OCI-LY7 (cell line): Measurements from ENCODE around the gene QRFP. TPM values are rescaled to one million over a fixed set of nuclear protein-coding genes. Genes with fewer than 3 reads are reported as not detected.

ENCODE experiments used
- BruUV-seq: library from RNA; stranded (reverse); fragments of 400-500 nt; replicated peaks from 2 replicates; lab custom pipeline; 2021; lab: Mats Ljungman, UMichigan
- CTCF ChIA-PET: fragments of 300-600 bp; sonication (Branson Sonifier 250); formaldehyde crosslinking; loops from one replicate; lab custom pipeline; 2022; ENCODE audit warnings: antibody characterized with exemption; ENCODE audit not compliant: unreplicated experiment; lab: Charles Lee
- POLR2A ChIA-PET: fragments of 300-600 bp; sonication (Branson Sonifier 250); formaldehyde crosslinking; loops from one replicate; lab custom pipeline; 2022; ENCODE audit warnings: antibody characterized with exemption; lab: Charles Lee
- DNase-seq: peaks from one replicate; pipeline ENCODE4 v3.0.0-alpha.2; 2015; ENCODE audit warnings: low spot score
- H2AFZ ChIP-seq: fragments of 200-600 bp; sonication (generic), shearing (Covaris generic); 2 replicates; pipeline ENCODE4 v1.6.1; 2014; ENCODE audit warnings: mild to moderate bottlenecking, antibody characterized with exemption, low read length, moderate library complexity
- H3K27ac ChIP-seq: fragments of 200-600 bp; sonication (generic); 2 replicates; pipeline ENCODE4 v1.5.1; 2014; ENCODE audit warnings: mixed run types, low read depth, mild to moderate bottlenecking, moderate library complexity, low read length, inconsistent platforms; ENCODE audit not compliant: poor library complexity, severe bottlenecking
- H3K36me3 ChIP-seq: fragments of 200-600 bp; sonication (generic); 2 replicates; pipeline ENCODE4 v1.6.1; 2014; ENCODE audit warnings: mild to moderate bottlenecking, antibody characterized with exemption, low read length, moderate library complexity, mixed read lengths; ENCODE audit not compliant: insufficient read depth
- H3K4me1 ChIP-seq: fragments of 200-600 bp; sonication (generic); 2 replicates; pipeline ENCODE4 v1.5.1; 2014; ENCODE audit warnings: mild to moderate bottlenecking, low read length; ENCODE audit not compliant: insufficient read depth, poor library complexity, severe bottlenecking
- H3K4me2 ChIP-seq: fragments of 200-600 bp; sonication (generic); 2 replicates; pipeline ENCODE4 v1.6.1; 2014; ENCODE audit warnings: mild to moderate bottlenecking, low read length
- H3K4me3 ChIP-seq: fragments of 200-600 bp; sonication (generic); 2 replicates; pipeline ENCODE4 v1.5.1; 2014; ENCODE audit warnings: mild to moderate bottlenecking, low read depth, low read length; ENCODE audit not compliant: poor library complexity, severe bottlenecking
- H3K79me2 ChIP-seq: fragments of 200-600 bp; sonication (generic); 2 replicates; pipeline ENCODE4 v1.6.1; 2016; ENCODE audit warnings: low read depth, mild to moderate bottlenecking, low read length, moderate library complexity, mixed read lengths; ENCODE audit not compliant: insufficient read depth
- H3K9me2 ChIP-seq: fragments of 200-600 bp; sonication (generic); 2 replicates; pipeline ENCODE4 v1.6.1; 2016; ENCODE audit warnings: mild to moderate bottlenecking, low read length, mixed read lengths; ENCODE audit not compliant: insufficient read depth
- H3K9me3 ChIP-seq: fragments of 200-600 bp; sonication (generic); 2 replicates; pipeline ENCODE4 v1.6.1; 2014; ENCODE audit warnings: mild to moderate bottlenecking, mixed run types, low read length, mixed read lengths
- H4K20me1 ChIP-seq: fragments of 200-600 bp; sonication (generic); 2 replicates; pipeline ENCODE4 v1.6.1; 2014; ENCODE audit warnings: mild to moderate bottlenecking, antibody characterized with exemption, low read length, moderate library complexity, mixed read lengths; ENCODE audit not compliant: insufficient read depth
- CTCF ChIP-seq: fragments of 200-600 bp; sonication (generic); conservative IDR thresholded peaks from 2 replicates; pipeline ENCODE4 v1.5.1; 2014; ENCODE audit warnings: mild to moderate bottlenecking, antibody characterized with exemption, low read length, moderate library complexity, mixed read lengths
- EZH2phosphoT487 ChIP-seq: fragments of 200-600 bp; sonication (generic); IDR thresholded peaks from 2 replicates; pipeline ENCODE4 v1.6.1; 2018; ENCODE audit warnings: low read depth, borderline replicate concordance, mild to moderate bottlenecking, mixed run types, antibody characterized with exemption, low read length, moderate library complexity, mixed read lengths
- intact Hi-C: fragments of 100-400 bp; cut with micrococcal nuclease; formaldehyde crosslinking; loops from one replicate; pipeline ENCODE4 v1.10.0; 2022; ENCODE audit not compliant: unreplicated experiment
- total RNA-seq, 2 experiments: library from RNA; depleted of rRNA in 1 of 2; stranded (reverse); fragments of >200 nt in 1 of 2; shearing (Covaris generic) in 1 of 2; gene quantifications; 2 replicates each; pipeline ENCODE4 v1.2.3, GENCODE V29; 2014 to 2022

QRFP gene
- total RNA-seq, 2 experiments from 2014 or later, result not detected

GRCh38 chr9:130846487-130847305 lies 49.9 kb downstream of the QRFP start:
- no peaks in the 10 kb centered on the region for H3K9me3 ChIP-seq
- no peak overlapping the region for H2AFZ ChIP-seq
- POLR2A ChIA-PET, result interaction anchor here (0.7 to 1.6 kb wide), 2 partner anchors 14 to 1174 kb away, joined by 3 to 7 read pairs; no protein-coding TSS in a partner anchor
- intact Hi-C loops, result no loop called here
- CTCF ChIA-PET, result no interaction called here
- no peaks in the 10 kb centered on the region for H3K9me2 ChIP-seq
- no peak overlapping the region for H3K27ac ChIP-seq
- H4K20me1 ChIP-seq, result no peaks in the 10 kb centered on the region; the same call in 1 of the 2 replicates
- H3K4me1 ChIP-seq, result no peaks in the 10 kb centered on the region
- no peaks in the 10 kb centered on the region for H3K36me3 ChIP-seq
- no peak overlapping the region for H3K4me2 ChIP-seq
- no TSS peak for BruUV-seq
- DNase-seq, result no peak
- no peak for TF ChIP-seq EZH2phosphoT487
- TF ChIP-seq CTCF, result no peak
- H3K79me2 ChIP-seq, result no peaks in the 10 kb centered on the region
- no peak overlapping the region for H3K4me3 ChIP-seq

DNA sequence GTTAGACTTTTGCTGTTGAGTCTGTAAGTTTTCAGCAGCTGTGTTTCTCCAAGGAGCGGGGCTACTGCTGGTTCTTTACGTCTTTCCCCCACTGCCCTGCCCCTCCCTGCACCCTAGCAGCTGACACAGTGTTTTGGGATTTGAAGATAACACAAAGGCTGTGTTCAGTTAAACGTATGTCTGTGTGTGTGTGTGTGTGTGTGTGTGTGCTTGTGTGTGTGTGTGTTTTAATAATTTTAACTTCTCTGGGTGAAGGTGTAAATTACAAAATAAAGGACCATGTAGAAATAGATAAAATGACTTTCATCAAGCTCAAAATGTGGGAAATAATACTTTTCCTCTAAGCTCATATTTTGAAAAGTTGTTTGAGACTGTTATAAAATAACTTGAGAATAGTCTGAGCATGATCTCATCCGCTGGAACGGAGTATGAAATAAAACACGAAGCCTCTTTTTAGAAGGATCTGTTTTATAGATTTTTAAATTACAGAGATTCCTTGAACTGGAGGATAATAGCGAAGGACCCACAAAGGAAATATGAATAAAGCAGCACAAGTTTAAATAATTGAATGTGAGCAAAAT lies 50.6 kb downstream of the QRFP start:
- TF ChIP-seq EZH2phosphoT487, result no peak
- no peak for TF ChIP-seq CTCF

More for the DNA sequence above, 50.6 kb downstream of the QRFP start:
- no peaks in the 10 kb centered on the region for H3K9me2 ChIP-seq
- no TSS peak for BruUV-seq
- H3K79me2 ChIP-seq, result no peaks in the 10 kb centered on the region
- intact Hi-C loops, result no loop called here
- H2AFZ ChIP-seq, result no peak overlapping the region
- no peak overlapping the region for H3K4me2 ChIP-seq
- H3K27ac ChIP-seq, result no peak overlapping the region
- no peaks in the 10 kb centered on the region for H3K36me3 ChIP-seq
- CTCF ChIA-PET, result no interaction called here
- H4K20me1 ChIP-seq, result no peaks in the 10 kb centered on the region; the same call in 1 of the 2 replicates
- DNase-seq, result no peak
- no peaks in the 10 kb centered on the region for H3K9me3 ChIP-seq
- POLR2A ChIA-PET, result interaction anchor here (0.7 to 1.6 kb wide), 4 partner anchors 13 to 1175 kb away, joined by 3 to 7 read pairs (median 3); no protein-coding TSS in a partner anchor
- H3K4me3 ChIP-seq, result no peak overlapping the region
- H3K4me1 ChIP-seq, result no peaks in the 10 kb centered on the region
